GM18861 (cell line): Measurements from ENCODE around the gene NAALADL2.
"Not testable (repeated sequence)": the region's sequence is repeated elsewhere in the genome, so short reads cannot be mapped to it uniquely, and the experiment has no call there.

Experiments used
- ATAC-seq: cut with Tn5 transposase; IDR thresholded peaks from one replicate; pipeline ENCODE4 v1.9.1; 2021; ENCODE audit not compliant: unreplicated experiment

NAALADL2 gene

DNA sequence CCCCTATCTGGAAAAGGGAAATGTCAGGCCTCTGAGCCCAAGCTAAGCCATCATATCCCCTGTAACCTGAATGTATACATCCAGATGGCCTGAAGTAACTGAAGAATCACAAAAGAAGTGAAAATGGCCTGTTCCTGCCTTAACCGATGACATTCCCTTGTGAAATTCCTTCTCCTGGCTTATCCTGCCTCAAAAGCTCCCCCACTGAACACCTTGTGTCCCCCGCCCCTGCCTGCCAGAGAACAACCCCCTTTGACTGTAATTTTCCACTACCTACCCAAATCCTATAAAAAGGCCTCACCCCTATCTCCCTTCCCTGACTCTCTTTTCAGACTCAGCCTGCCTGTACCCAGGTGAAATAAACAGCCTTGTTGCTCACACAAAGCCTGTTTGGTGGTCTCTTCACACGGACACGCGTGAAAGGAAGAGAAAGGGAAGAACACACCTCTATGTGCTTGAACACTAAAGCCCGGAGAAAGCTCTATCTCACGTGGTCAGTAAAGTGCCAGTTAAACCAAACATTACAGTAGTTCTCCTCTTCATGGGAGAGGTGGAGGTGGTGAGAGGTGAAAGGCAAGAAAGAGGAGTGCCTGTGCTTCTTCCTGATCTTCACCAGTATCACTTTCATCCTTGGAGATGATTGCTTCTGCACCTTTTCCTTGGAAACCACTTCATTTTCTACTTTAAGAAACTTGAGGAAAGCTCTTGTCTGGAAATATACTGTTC lies 963.8 kb downstream of the NAALADL2 start:
- not testable (repeated sequence) for ATAC-seq

- ATAC-seq: not testable (repeated sequence)
Observed at GRCh38 chr3:175825016-175825580, 966.0 kb downstream of the NAALADL2 start.

DNA sequence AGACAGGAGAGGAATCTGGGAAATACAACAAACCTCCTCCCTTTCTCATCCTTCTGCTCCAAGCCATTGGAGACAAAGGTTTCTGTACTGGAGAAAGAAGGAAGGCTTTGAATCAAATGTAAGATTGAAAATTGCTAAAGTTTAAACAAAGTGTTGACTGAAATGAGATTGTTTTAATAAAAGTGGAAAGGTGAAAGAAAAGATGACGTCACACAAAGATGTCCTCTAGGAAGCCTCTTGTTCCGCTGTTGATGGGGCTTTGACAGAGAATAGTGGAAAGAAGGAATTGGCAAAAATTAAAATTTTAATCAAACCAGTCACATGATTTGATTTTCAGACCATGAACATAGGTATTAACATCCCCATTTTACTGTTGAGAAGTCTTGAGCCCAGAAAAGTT lies 967.6 kb downstream of the NAALADL2 start:
- ATAC-seq: no peak

DNA sequence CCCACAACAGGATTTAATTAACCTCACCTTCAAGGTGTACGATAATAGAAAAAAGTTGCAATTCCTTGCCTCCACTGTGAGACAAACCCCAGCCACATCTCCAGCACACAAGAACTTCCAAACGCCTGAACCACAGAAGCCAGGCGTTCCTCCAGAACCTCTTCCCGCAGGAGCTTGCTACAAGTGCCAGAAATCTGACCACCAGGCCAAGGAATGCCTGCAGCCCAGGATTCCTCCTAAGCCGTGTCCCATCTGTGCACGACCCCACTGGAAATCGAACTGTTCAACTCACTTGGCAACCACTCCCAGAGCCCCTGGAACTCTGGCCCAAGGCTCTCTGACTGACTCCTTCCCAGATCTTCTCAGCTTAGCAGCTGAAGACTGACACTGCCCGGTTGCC lies 970.7 kb downstream of the NAALADL2 start:
- ATAC-seq: not testable (repeated sequence)

GRCh38 chr3:175835763-175836162 lies 976.6 kb downstream of the NAALADL2 start:
- ATAC-seq: not testable (repeated sequence)

DNA sequence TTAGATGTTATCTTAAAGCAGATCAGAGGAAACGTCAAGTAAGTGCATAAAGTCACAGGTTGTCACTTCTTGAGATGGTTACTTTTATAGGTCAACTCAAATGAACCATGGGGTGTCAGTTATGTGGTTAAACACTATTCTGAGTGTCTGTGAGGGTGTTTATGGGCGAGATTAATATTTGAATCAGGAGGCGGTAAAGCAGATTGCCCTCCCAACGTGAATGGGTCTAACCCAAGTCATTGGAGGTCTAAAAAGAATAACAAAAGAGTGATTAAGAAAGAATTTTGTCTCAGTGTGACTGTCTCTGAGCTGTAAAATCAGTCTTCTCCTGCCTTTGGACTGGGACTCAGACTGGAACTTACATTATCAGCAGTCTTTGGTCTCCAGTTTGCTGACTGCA lies 977.5 kb downstream of the NAALADL2 start:
- no peak for ATAC-seq

GRCh38 chr3:175837962-175838361 lies 978.8 kb downstream of the NAALADL2 start:
- ATAC-seq: no peak

DNA sequence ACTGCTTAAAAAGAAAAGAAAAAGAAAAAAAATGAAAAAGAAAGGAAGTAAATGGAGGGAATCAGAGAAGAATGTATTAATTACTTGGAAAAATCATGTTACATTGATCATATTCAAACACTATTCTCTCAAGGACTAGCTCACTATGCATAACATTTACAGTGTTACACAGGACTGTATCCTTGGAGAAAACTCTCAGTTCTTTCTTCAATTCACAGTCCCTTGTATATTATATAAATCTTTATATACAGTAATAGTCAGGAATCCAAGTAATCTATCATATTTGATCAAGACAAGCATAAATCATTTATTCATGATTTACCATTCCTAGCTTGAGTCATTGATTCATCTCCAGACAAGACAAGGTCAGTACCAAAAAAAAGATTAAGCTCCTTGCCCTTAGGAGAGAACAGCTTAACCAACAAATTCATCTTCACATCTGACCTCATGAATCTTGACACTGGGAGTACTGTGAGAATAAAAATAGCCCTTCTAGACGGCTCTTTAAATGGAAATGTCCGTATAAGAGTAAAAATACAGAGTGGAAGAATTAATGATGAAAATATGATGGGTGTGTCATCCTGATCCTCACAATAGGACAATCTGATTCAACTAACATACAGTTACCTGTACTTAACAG lies 980.4 kb downstream of the NAALADL2 start:
- no peak for ATAC-seq

DNA sequence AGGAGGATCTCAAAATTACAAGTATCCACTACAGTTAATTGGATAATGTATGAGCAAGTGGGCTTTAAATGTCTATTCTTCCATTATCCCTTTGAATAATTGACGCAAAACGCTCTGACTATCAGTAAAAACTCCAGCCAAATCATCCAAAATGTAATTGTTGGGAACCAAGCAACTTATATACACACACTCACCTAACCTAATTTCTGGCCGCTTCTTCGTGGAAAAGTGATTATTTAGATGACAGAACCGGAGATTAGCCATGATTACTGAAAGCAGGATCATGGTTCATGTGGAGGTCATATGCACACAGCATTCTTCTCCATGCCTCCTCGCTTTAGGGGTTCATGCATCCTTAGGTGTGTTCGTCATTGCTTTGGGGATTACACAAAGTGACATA lies 992.4 kb downstream of the NAALADL2 start:
- ATAC-seq: no peak

DNA sequence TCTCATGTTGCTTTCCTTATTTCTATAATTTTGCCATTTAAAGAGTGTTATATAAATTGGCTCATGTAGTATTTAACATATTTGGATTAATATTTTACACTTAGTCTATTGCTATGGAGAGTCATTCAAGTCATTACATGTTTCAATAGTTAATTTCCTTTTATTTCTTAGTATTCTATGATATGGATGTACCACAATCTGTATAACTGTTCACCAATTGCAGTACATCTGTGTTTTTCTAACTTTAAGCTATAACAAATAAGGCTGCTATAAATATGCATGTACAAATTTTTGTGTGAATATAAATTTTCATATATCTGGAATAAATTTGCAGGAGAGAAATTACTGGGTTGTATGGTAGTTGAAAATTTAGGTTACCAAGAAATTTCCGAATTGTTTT lies 993.4 kb downstream of the NAALADL2 start:
- ATAC-seq: no peak

DNA sequence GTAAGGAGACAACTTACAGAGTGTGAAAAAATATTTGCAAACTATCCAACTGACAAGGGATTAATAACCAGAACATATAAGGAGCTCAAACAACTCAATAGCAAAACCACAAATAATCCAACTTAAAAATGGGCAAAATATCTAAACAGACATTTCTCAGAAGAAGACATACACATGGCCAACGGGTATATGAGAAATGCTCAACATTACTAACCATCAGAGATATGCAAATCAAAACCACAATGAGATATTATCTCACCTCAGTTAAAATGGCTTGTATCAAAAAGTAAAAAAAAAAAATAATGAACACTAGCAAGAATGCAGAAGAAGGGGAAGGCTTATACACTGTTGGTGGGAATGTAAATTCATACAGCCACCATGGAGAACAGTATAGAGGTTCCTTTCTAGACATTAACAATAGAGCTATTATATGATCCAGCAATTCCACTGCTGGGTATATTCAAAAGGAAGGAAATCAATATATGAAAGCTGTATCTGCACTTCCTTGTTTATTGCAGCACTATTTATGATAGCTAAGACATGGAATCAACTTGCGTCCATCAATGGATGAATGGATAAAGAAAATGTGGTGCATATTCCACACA lies 998.6 kb downstream of the NAALADL2 start:
- no peak for ATAC-seq
